Upper lobe of left lung (tissue), 6 donors: ENCODE results near the gene METTL13. TPM values are rescaled to one million over a fixed set of nuclear protein-coding genes. Genes with fewer than 3 reads are reported as not detected.
A peak's percentile ranks its signal among the peaks of the same experiment; 100 is the strongest.

Experiments
- ATAC-seq, 2 donors: fragments of 200-7000 bp; cut with Tn5 transposase; one replicate each; pipeline ENCODE4 v1.9.1; 2022; ENCODE audit warnings: mild to moderate bottlenecking in 2 of 2, moderate library complexity in 2 of 2; ENCODE audit not compliant: low FRiP score in 2 of 2
- DNase-seq, 2 donors: peaks; one replicate each; pipeline ENCODE4 v3.0.0-alpha.2; 2019 to 2020
- H3K27ac ChIP-seq, 4 donors: fragments of 200-600 bp; sonication (generic); one replicate each; pipeline ENCODE4 v1.5.1; 2016 to 2019
- H3K27me3 ChIP-seq, 4 donors: fragments of 200-600 bp; sonication (generic); one replicate each; pipeline ENCODE4 v1.5.1; 2017 to 2019
- H3K36me3 ChIP-seq, 4 donors: fragments of 200-600 bp; sonication (generic); one replicate each; pipeline ENCODE4 v1.5.1; 2016 to 2019
- H3K4me1 ChIP-seq, 4 donors: fragments of 200-600 bp; sonication (generic); one replicate each; pipeline ENCODE4 v1.5.1; 2018 to 2019
- H3K4me3 ChIP-seq, 4 donors: fragments of 200-600 bp; sonication (generic); one replicate each; pipeline ENCODE4 v1.5.1; 2017 to 2019; ENCODE audit warnings: mild to moderate bottlenecking in 2 of 4, moderate library complexity in 1 of 4
- H3K9me3 ChIP-seq, 4 donors: fragments of 200-600 bp; sonication (generic); one replicate each; pipeline ENCODE4 v1.5.1; 2018 to 2019
- CTCF ChIP-seq, 6 experiments: fragments of 450-650 bp in 4 of 6; fragments of 200-600 bp in 2 of 6; sonication (generic) in 2 of 6; IDR thresholded peaks; one replicate each; pipeline ENCODE4 v1.5.1; 2016 to 2019; ENCODE audit warnings: antibody characterized with exemption in 6 of 6
- EP300 ChIP-seq, 4 donors: sonication (generic); formaldehyde crosslinking; IDR thresholded peaks; one replicate each; pipeline ENCODE4 v1.5.1; 2017; ENCODE audit warnings: antibody characterized with exemption in 4 of 4, control low read depth in 2 of 4
- POLR2A ChIP-seq, 4 donors: fragments of 450-650 bp; IDR thresholded peaks; one replicate each; pipeline ENCODE4 v1.5.1; 2016 to 2017; ENCODE audit warnings: antibody characterized with exemption in 4 of 4, mild to moderate bottlenecking in 2 of 4
- POLR2AphosphoS5 ChIP-seq, 2 donors: sonication (generic); formaldehyde crosslinking; IDR thresholded peaks; one replicate each; pipeline ENCODE4 v1.5.1; 2017; ENCODE audit warnings: antibody characterized with exemption in 2 of 2
- WGBS, 2 donors: methylation state at CpG; one replicate each; pipeline ENCODE4 v1.1.5; 2017 to 2018; 5-methylcytosine and 5-hydroxymethylcytosine counted together
- total RNA-seq, 6 donors: library from RNA; depleted of rRNA in 4 of 6; stranded (reverse); fragments of >200 nt in 4 of 6; gene quantifications; one replicate each; pipeline versions ENCODE4 v1.1.0 to v1.2.1, GENCODE V29; 2016 to 2021
- donor health status: DM: no; HTN: no; CAD: no; lungs with moderate emphysema.
- donor health status: DM: no; HTN: yes; CAD: no; lungs with severe emphysema.

Gene METTL13
- 10 to 100 TPM; 13.9 to 33.5 (median 27.6) TPM for total RNA-seq

- WGBS, 2 donors: 0 to 1% methylated on average over 44 to 52 of the region's 57 CpGs
- DNase-seq: peak; percentile 98 to 99
Observed at GRCh38 chr1:171781176-171781875, at the start of gene METTL13. METTL13 (plus strand) TSS chr1:171781660; CDS start chr1:171781968, 308 bp downstream.

GRCh38 chr1:171736196-171736595 is 45.3 kb upstream of the METTL13 start:
- Histone ChIP-seq H3K4me3 (no peak overlapping the region), H3K36me3 (peaks cover 4 to 27% (median 13%) of the 10 kb centered on the region in 4 donors), H3K27ac (peak overlapping the region in 1 of 4 donors; percentile 23), H3K9me3 (no peaks in the 10 kb centered on the region), H3K4me1 (peaks cover 15 to 24% (median 20%) of the 10 kb centered on the region in 4 donors), H3K27me3 (no peaks in the 10 kb centered on the region)
- TF ChIP-seq CTCF (IDR thresholded peaks at IDR 0.05): no peak
- TF ChIP-seq EP300 (IDR thresholded peaks at IDR 0.05): no peak
- no peak for TF ChIP-seq POLR2A (IDR thresholded peaks at IDR 0.05)
- no peak for TF ChIP-seq POLR2AphosphoS5 (IDR thresholded peaks at IDR 0.05)
- ATAC-seq (no peak), DNase-seq (no peak)
- 78 to 92% methylated on average over 2 of the region's 2 CpGs for WGBS, 2 donors

More at GRCh38 chr1:171781176-171781875, at the start of gene METTL13:
- Histone ChIP-seq H3K9me3 (no peaks in the 10 kb centered on the region), H3K27ac (peak within 1 kb of the TSS; percentile 86 to 93 (median 89)), H3K4me1 (peaks cover 26 to 43% (median 31%) of the 10 kb centered on the region in 4 donors), H3K36me3 (peaks cover 2 to 30% (median 18%) of the 10 kb centered on the region in 4 donors), H3K27me3 (no peaks in the 10 kb centered on the region), H3K4me3 (peak within 1 kb of the TSS; percentile 75 to 97 (median 85))
- ATAC-seq: peak; percentile 100
- peak in 1 of 6 experiments; percentile 18 for TF ChIP-seq CTCF (IDR thresholded peaks at IDR 0.05)
- peak; percentile 76 to 95 for TF ChIP-seq POLR2AphosphoS5 (IDR thresholded peaks at IDR 0.05)
- TF ChIP-seq POLR2A (IDR thresholded peaks at IDR 0.05): peak in 3 of 4 donors; percentile 73 to 97 (median 93)
- peak in 1 of 4 donors; percentile 46 for TF ChIP-seq EP300 (IDR thresholded peaks at IDR 0.05)

GRCh38 chr1:171738911-171739310 is 42.5 kb upstream of the METTL13 start:
- Histone ChIP-seq H3K27me3 (no peaks in the 10 kb centered on the region), H3K36me3 (peaks cover 4 to 27% (median 13%) of the 10 kb centered on the region in 4 donors), H3K9me3 (no peaks in the 10 kb centered on the region), H3K4me3 (no peak overlapping the region), H3K4me1 (peaks cover 24 to 37% (median 30%) of the 10 kb centered on the region in 4 donors), H3K27ac (peak overlapping the region in 1 of 4 donors; percentile 27)
- no peak for TF ChIP-seq POLR2AphosphoS5 (IDR thresholded peaks at IDR 0.05)
- TF ChIP-seq POLR2A (IDR thresholded peaks at IDR 0.05): no peak
- no peak for TF ChIP-seq EP300 (IDR thresholded peaks at IDR 0.05)
- no peak for TF ChIP-seq CTCF (IDR thresholded peaks at IDR 0.05)
- WGBS, 2 donors: 92 to 95% methylated on average over 2 of the region's 2 CpGs
- ATAC-seq (no peak), DNase-seq (no peak)

- H3K27me3 ChIP-seq: no peaks in the 10 kb centered on the region
- H3K4me3 ChIP-seq: no peak overlapping the region
- peaks cover 4 to 27% (median 13%) of the 10 kb centered on the region in 4 donors for H3K36me3 ChIP-seq
- H3K9me3 ChIP-seq: no peaks in the 10 kb centered on the region
- H3K4me1 ChIP-seq: peaks cover 24 to 40% (median 33%) of the 10 kb centered on the region in 4 donors
- ATAC-seq (no peak), DNase-seq (no peak)
- 69 to 75% methylated on average over 2 of the region's 2 CpGs for WGBS, 2 donors
- no peak for TF ChIP-seq EP300 (IDR thresholded peaks at IDR 0.05)
- no peak for TF ChIP-seq POLR2A (IDR thresholded peaks at IDR 0.05)
- TF ChIP-seq POLR2AphosphoS5 (IDR thresholded peaks at IDR 0.05): no peak
- TF ChIP-seq CTCF (IDR thresholded peaks at IDR 0.05): no peak
- peak overlapping the region in 1 of 4 donors; percentile 27 for H3K27ac ChIP-seq
Observed at GRCh38 chr1:171739656-171740055, 41.8 kb upstream of the METTL13 start.
